Measurements from ENCODE around the gene CHST11.

CHST11 gene

GRCh38 chr12:104683831-104684503 is 227.2 kb downstream of the CHST11 start:
- no peak for DNase-seq

- no peak for DNase-seq
Observed at GRCh38 chr12:104684884-104685283, 228.1 kb downstream of the CHST11 start.

- no peak for DNase-seq
Observed at GRCh38 chr12:104685366-104685765, 228.6 kb downstream of the CHST11 start.

GRCh38 chr12:104686196-104686595 is 229.4 kb downstream of the CHST11 start:
- no peak for DNase-seq

GRCh38 chr12:104687823-104688573 is 231.2 kb downstream of the CHST11 start:
- DNase-seq: peak; percentile 98

- peak; percentile 66 for DNase-seq
Observed at GRCh38 chr12:104689635-104690034, 232.9 kb downstream of the CHST11 start.

GRCh38 chr12:104691721-104692556 is 235.2 kb downstream of the CHST11 start:
- no peak for DNase-seq

GRCh38 chr12:104692557-104693218 is 235.9 kb downstream of the CHST11 start:
- no peak for DNase-seq

GRCh38 chr12:104693493-104693892 is 236.7 kb downstream of the CHST11 start:
- no peak for DNase-seq

- DNase-seq: no peak
Observed at GRCh38 chr12:104694161-104694560, 237.4 kb downstream of the CHST11 start.

GRCh38 chr12:104694711-104695110 is 238.0 kb downstream of the CHST11 start:
- no peak for DNase-seq

- DNase-seq: no peak
Observed at GRCh38 chr12:104695453-104696148, 238.9 kb downstream of the CHST11 start.

GRCh38 chr12:104697186-104697585 is 240.4 kb downstream of the CHST11 start:
- DNase-seq: no peak

- no peak for DNase-seq
Observed at GRCh38 chr12:104698871-104699270, 242.1 kb downstream of the CHST11 start.

- no peak for DNase-seq
Observed at GRCh38 chr12:104699489-104700190, 242.9 kb downstream of the CHST11 start.

GRCh38 chr12:104700324-104700723 is 243.6 kb downstream of the CHST11 start:
- no peak for DNase-seq

- no peak for DNase-seq
Observed at GRCh38 chr12:104701301-104701700, 244.6 kb downstream of the CHST11 start.

- DNase-seq: no peak
Observed at GRCh38 chr12:104701756-104702155, 245.0 kb downstream of the CHST11 start.

GRCh38 chr12:104702565-104703139 is 245.9 kb downstream of the CHST11 start:
- DNase-seq: no peak

GRCh38 chr12:104703372-104703771 is 246.6 kb downstream of the CHST11 start:
- DNase-seq: no peak

- DNase-seq: no peak
Observed at GRCh38 chr12:104704224-104704779, 247.6 kb downstream of the CHST11 start.

Data from GF-D8 (cell line).